Stimulated activated CD8-positive, alpha-beta memory T cell treated with anti-CD3 and anti-CD28 coated beads, Interleukin-12 subunit alpha, Interleukin-12 subunit beta, amount 100 ng/mL, for 24 hours (primary cell): Measurements from ENCODE around the gene RBM22.

ENCODE experiments used
- DNase-seq: peaks from one replicate; pipeline ENCODE4 v3.0.0-alpha.2; 2020; ENCODE audit errors: extremely low read depth

The RBM22 gene

GRCh38 chr5:150651924-150652671 is 48.8 kb downstream of the RBM22 start:
- DNase-seq: no peak

- no peak for DNase-seq
Measured at GRCh38 chr5:150651382-150651781, 49.5 kb downstream of the RBM22 start.

- no peak for DNase-seq
Measured at GRCh38 chr5:150650021-150651006, 50.5 kb downstream of the RBM22 start.

GRCh38 chr5:150649108-150650020 is 51.5 kb downstream of the RBM22 start:
- no peak for DNase-seq

GRCh38 chr5:150648294-150649107 is 52.4 kb downstream of the RBM22 start:
- DNase-seq: no peak

- DNase-seq: no peak
Measured at GRCh38 chr5:150647275-150648251, 53.3 kb downstream of the RBM22 start.

GRCh38 chr5:150645070-150645700 is 55.7 kb downstream of the RBM22 start:
- no peak for DNase-seq

- no peak for DNase-seq
Measured at GRCh38 chr5:150644514-150644913, 56.3 kb downstream of the RBM22 start.

GRCh38 chr5:150644058-150644457 is 56.8 kb downstream of the RBM22 start:
- no peak for DNase-seq

GRCh38 chr5:150642991-150643710 is 57.7 kb downstream of the RBM22 start:
- no peak for DNase-seq

- no peak for DNase-seq
Measured at GRCh38 chr5:150642567-150642927, 58.3 kb downstream of the RBM22 start.

GRCh38 chr5:150641824-150642566 is 58.9 kb downstream of the RBM22 start:
- DNase-seq: no peak

- DNase-seq: no peak
Measured at GRCh38 chr5:150641006-150641570, 59.8 kb downstream of the RBM22 start.
